Ascending aorta (tissue), 2 donors: Measurements from ENCODE around the gene KRT25. TPM values are rescaled to one million over a fixed set of nuclear protein-coding genes. Genes with fewer than 3 reads are reported as not detected.

ENCODE experiments used
- DNase-seq, 2 donors: peaks; one replicate each; pipeline ENCODE4 v3.0.0-alpha.2; 2019; ENCODE audit warnings: low spot score in 2 of 2
- H3K27ac ChIP-seq, 2 donors: fragments of 200-600 bp; sonication (generic); one replicate each; pipeline ENCODE4 v1.5.1; 2016 to 2017; ENCODE audit warnings: mild to moderate bottlenecking in 1 of 2
- H3K27me3 ChIP-seq: fragments of 200-600 bp; sonication (generic); one replicate; pipeline ENCODE4 v1.5.1; 2017
- H3K36me3 ChIP-seq, 2 donors: fragments of 200-600 bp; sonication (generic); one replicate each; pipeline ENCODE4 v1.5.1; 2016
- H3K4me1 ChIP-seq, 2 donors: fragments of 200-600 bp; sonication (generic); one replicate each; pipeline ENCODE4 v1.5.1; 2016 to 2017; ENCODE audit warnings: mild to moderate bottlenecking in 1 of 2
- H3K4me3 ChIP-seq, 2 donors: fragments of 200-600 bp; sonication (generic); one replicate each; pipeline ENCODE4 v1.5.1; 2016 to 2017; ENCODE audit warnings: mild to moderate bottlenecking in 1 of 2
- H3K9me3 ChIP-seq, 2 donors: fragments of 200-600 bp; sonication (generic); one replicate each; pipeline ENCODE4 v1.5.1; 2016
- intact Hi-C: fragments of 100-400 bp; cut with DNase I; formaldehyde crosslinking; loops from one replicate; pipeline ENCODE4 v1.15.1; 2023
- total RNA-seq: library from RNA; depleted of rRNA; stranded (reverse); fragments of >200 nt; gene quantifications from one replicate; pipeline ENCODE4 v1.1.0, GENCODE V29; 2016
- TF ChIP-seq, protein P1 (sequence below), 3 experiments: fragments of 200-600 bp in 2 of 3; fragments of 450-650 bp in 1 of 3; sonication (generic) in 2 of 3; IDR thresholded peaks; one replicate each; pipeline ENCODE4 v1.5.1; 2016 to 2019; ENCODE audit warnings: antibody characterized with exemption in 3 of 3, mild to moderate bottlenecking in 1 of 3, moderate library complexity in 1 of 3

The KRT25 gene
- total RNA-seq, 1 donor from 2014 or later = not detected

- no peaks in the 10 kb centered on the region for H3K9me3 ChIP-seq
- TF ChIP-seq, protein P1, sequence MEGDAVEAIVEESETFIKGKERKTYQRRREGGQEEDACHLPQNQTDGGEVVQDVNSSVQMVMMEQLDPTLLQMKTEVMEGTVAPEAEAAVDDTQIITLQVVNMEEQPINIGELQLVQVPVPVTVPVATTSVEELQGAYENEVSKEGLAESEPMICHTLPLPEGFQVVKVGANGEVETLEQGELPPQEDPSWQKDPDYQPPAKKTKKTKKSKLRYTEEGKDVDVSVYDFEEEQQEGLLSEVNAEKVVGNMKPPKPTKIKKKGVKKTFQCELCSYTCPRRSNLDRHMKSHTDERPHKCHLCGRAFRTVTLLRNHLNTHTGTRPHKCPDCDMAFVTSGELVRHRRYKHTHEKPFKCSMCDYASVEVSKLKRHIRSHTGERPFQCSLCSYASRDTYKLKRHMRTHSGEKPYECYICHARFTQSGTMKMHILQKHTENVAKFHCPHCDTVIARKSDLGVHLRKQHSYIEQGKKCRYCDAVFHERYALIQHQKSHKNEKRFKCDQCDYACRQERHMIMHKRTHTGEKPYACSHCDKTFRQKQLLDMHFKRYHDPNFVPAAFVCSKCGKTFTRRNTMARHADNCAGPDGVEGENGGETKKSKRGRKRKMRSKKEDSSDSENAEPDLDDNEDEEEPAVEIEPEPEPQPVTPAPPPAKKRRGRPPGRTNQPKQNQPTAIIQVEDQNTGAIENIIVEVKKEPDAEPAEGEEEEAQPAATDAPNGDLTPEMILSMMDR (IDR thresholded peaks at IDR 0.05) = no peak
- no peaks in the 10 kb centered on the region for H3K36me3 ChIP-seq
- no peaks in the 10 kb centered on the region for H3K4me1 ChIP-seq
- intact Hi-C loops = loop anchor here (5.0 kb wide), 1 partner anchor 169 kb away; no protein-coding TSS in a partner anchor
- DNase-seq = no peak
- no peak overlapping the region for H3K27ac ChIP-seq
- no peaks in the 10 kb centered on the region for H3K27me3 ChIP-seq
- no peak overlapping the region for H3K4me3 ChIP-seq
Observed at GRCh38 chr17:40791111-40791510, 36.0 kb upstream of the KRT25 start.

DNA sequence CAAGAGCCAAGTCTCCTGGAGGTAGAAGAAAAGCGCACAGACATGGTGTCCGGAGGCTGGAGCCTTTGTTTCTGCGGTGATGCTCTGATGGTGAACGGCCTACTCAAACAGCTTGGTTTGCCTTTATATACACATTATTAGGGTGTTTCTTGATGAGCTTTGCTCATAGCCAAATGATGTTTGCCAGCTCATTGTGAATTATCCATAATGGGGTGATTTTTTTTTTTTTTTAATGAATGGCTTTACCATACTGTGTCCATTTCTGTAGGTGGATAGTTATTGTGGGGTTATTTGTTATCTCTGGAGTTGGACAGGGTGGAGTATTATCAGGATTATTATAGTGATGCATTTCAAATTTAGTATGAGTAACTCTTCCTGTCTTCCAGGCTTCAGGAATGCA lies 27.3 kb upstream of the KRT25 start, which contains the start of gene KRT27:
Gene KRT27 (minus strand): TSS at position 101 of the 400 bp plus-strand sequence. CDS start 57 bp downstream, at position 44.
- Histone ChIP-seq H3K27ac (no peak within 1 kb of the TSS), H3K9me3 (no peaks in the 10 kb centered on the region), H3K4me1 (no peaks in the 10 kb centered on the region), H3K4me3 (no peak within 1 kb of the TSS), H3K27me3 (no peaks in the 10 kb centered on the region), H3K36me3 (no peaks in the 10 kb centered on the region)
- DNase-seq = no peak
- TF ChIP-seq, protein P1 (IDR thresholded peaks at IDR 0.05) = no peak
- intact Hi-C loops = no loop called here

DNA sequence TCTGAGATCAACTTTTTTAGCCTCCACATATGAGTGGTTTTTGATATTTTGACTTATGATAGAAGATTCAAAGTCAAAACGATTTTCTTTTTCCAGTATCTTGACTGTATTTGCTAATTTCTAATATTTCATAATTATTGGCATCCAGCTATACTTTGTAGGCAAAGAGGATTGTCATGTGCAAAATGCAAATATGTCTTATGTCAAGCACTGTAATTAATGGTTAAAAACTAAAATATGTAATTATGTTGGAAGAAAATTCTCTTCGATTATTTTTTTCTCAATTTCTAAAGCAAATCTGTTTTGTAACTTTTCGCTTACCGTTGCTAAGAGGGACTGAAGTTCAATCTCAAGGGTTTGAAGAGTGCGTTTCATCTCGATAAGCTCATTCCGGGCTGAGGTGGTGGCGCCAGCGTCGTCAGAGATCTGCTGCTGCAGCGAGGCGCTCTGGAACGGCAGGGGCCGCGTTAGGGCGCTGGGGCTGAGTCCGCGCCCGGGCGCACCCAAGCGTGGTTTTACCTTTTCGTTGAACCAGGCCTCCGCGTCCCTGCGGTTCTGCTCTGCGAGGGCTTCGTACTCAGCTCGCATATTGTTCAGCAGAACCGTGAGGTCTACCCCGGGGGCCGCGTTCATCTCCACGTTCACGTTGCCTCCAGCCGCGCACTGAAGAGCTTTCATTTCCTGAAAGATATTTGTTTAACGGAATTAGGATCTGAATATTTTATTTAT lies 24.2 kb upstream of the KRT25 start:
- TF ChIP-seq, protein P1 (IDR thresholded peaks at IDR 0.05) = no peak
- Histone ChIP-seq H3K27me3 (no peaks in the 10 kb centered on the region), H3K9me3 (no peaks in the 10 kb centered on the region), H3K27ac (no peak overlapping the region), H3K4me3 (no peak overlapping the region), H3K36me3 (no peaks in the 10 kb centered on the region), H3K4me1 (no peaks in the 10 kb centered on the region)
- intact Hi-C loops = no loop called here
- no peak for DNase-seq

DNA sequence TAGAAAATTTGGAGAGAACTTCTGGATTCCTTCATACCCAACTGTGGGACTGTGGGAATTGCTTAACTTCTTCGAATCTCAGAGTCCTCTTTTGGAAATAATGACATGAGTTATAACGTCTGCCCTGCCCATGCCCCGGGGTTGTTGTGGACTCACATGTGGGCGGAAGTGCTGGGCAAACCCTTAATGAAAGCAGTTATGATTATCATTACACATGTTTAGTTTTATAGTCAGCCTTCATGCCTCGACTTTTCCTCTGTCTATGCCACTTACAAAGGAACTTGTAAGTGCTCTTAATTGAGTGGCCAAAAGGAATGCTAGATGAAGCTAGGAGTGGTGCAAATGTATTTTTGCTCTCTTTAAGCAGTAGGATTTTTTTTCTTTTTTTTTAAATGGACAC lies 23.3 kb upstream of the KRT25 start:
- no peaks in the 10 kb centered on the region for H3K27me3 ChIP-seq
- TF ChIP-seq, protein P1 (IDR thresholded peaks at IDR 0.05) = no peak
- H3K9me3 ChIP-seq = no peaks in the 10 kb centered on the region

DNA sequence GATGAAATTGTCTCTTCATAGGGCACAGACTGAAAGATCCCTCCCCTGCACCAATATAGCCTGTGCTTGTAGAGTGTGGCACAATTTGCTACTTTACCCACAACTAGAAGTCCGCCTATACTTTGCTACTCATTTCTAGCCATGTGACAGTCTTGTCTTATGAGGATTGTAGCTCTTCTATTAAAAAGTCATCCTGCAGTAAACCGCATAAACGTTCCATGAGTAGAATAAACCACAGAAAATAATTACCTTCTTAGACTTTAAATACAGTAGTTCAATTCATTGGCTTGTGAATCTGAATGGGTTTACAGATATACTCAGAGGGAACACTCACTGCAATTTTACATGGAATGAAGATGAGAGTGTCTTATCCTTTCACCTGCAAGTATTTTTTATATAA lies 22.8 kb upstream of the KRT25 start:
- Histone ChIP-seq H3K4me3 (no peak overlapping the region), H3K9me3 (no peaks in the 10 kb centered on the region), H3K27ac (no peak overlapping the region), H3K27me3 (no peaks in the 10 kb centered on the region), H3K4me1 (no peaks in the 10 kb centered on the region), H3K36me3 (no peaks in the 10 kb centered on the region)
- intact Hi-C loops = no loop called here
- DNase-seq = no peak
- TF ChIP-seq, protein P1 (IDR thresholded peaks at IDR 0.05) = no peak

More for the DNA sequence above, 23.3 kb upstream of the KRT25 start:
- no peak for DNase-seq
- intact Hi-C loops = no loop called here
- Histone ChIP-seq H3K4me3 (no peak overlapping the region), H3K27ac (no peak overlapping the region), H3K4me1 (no peaks in the 10 kb centered on the region), H3K36me3 (no peaks in the 10 kb centered on the region)
